Gastroesophageal sphincter (tissue), 4 donors: ENCODE measurements around the gene PLEKHA3. TPM values are rescaled to one million over a fixed set of nuclear protein-coding genes. Genes with fewer than 3 reads are reported as not detected.

ENCODE experiments used
- ATAC-seq: fragments of 150-250 bp; one replicate; pipeline ENCODE4 v1.9.1; 2016; ENCODE audit warnings: mild to moderate bottlenecking, moderate library complexity
- H3K27ac ChIP-seq, 4 donors: fragments of 200-600 bp; sonication (generic) in 3 of 4; 1 replicate in 3 of 4; 2 replicates in 1 of 4; pipeline ENCODE4 v1.5.1; 2016 to 2019
- H3K27me3 ChIP-seq: fragments of 200-600 bp; sonication (generic); one replicate; pipeline ENCODE4 v1.5.1; 2019
- H3K36me3 ChIP-seq, 2 donors: fragments of 200-600 bp; sonication (generic); one replicate each; pipeline ENCODE4 v1.5.1; 2019; ENCODE audit warnings: control low read depth in 1 of 2
- H3K4me1 ChIP-seq, 3 donors: fragments of 200-600 bp; sonication (generic); 1 replicate in 2 of 3; 2 replicates in 1 of 3; pipeline ENCODE4 v1.5.1; 2016 to 2019; ENCODE audit warnings: control low read depth in 2 of 3
- H3K4me3 ChIP-seq, 2 donors: fragments of 200-600 bp; sonication (generic); one replicate each; pipeline ENCODE4 v1.5.1; 2019; ENCODE audit warnings: mild to moderate bottlenecking in 1 of 2, moderate library complexity in 1 of 2
- H3K9me3 ChIP-seq, 3 donors: fragments of 200-600 bp; sonication (generic); one replicate each; pipeline ENCODE4 v1.5.1; 2017 to 2019; ENCODE audit warnings: control low read depth in 2 of 3
- EP300 ChIP-seq: sonication (generic); formaldehyde crosslinking; IDR thresholded peaks from one replicate; pipeline ENCODE4 v1.6.1; 2017; ENCODE audit warnings: antibody characterized with exemption, mild to moderate bottlenecking
- POLR2A ChIP-seq, 2 donors: fragments of 450-650 bp; IDR thresholded peaks; one replicate each; pipeline ENCODE4 v1.6.1; 2017; ENCODE audit warnings: antibody characterized with exemption in 2 of 2, mild to moderate bottlenecking in 2 of 2, moderate library complexity in 1 of 2
- POLR2AphosphoS5 ChIP-seq: sonication (generic); formaldehyde crosslinking; IDR thresholded peaks from one replicate; pipeline ENCODE4 v1.6.1; 2017; ENCODE audit warnings: antibody characterized with exemption
- WGBS, 2 donors: methylation state at CpG; one replicate each; pipeline ENCODE4 v1.1.5; 2018; ENCODE audit warnings: low coverage in 1 of 2; 5-methylcytosine and 5-hydroxymethylcytosine counted together
- total RNA-seq, 4 donors: library from RNA; depleted of rRNA; stranded (reverse); fragments of >200 nt; gene quantifications; one replicate each; pipeline ENCODE4 v1.1.0, GENCODE V29; 2016
- TF ChIP-seq, protein P1 (sequence below), 4 experiments: fragments of 200-600 bp in 2 of 4; fragments of 450-650 bp in 2 of 4; sonication (generic) in 1 of 4; IDR thresholded peaks; one replicate each; pipeline ENCODE4 v1.5.1; 2017 to 2019; ENCODE audit warnings: antibody characterized with exemption in 4 of 4, mild to moderate bottlenecking in 2 of 4, moderate library complexity in 2 of 4

PLEKHA3 gene
- total RNA-seq, 4 donors from 2014 or later: 21.4 to 35.6 (median 31.8) TPM

GRCh38 chr2:178474560-178474959 lies 5.7 kb upstream of the PLEKHA3 start:
- WGBS, 2 donors: 100% methylated on average over 5 of the region's 5 CpGs; no CpG with 5 or more reads in 1 of the 2 donors
- Histone ChIP-seq H3K9me3 (no peaks in the 10 kb centered on the region), H3K27ac (peak overlapping the region in 1 of 4 donors; percentile 16), H3K36me3 (no peaks in the 10 kb centered on the region), H3K27me3 (no peaks in the 10 kb centered on the region), H3K4me3 (no peak overlapping the region), H3K4me1 (peaks cover 1 to 40% (median 3%) of the 10 kb centered on the region in 3 donors)
- no peak for ATAC-seq
- TF ChIP-seq, protein P1, sequence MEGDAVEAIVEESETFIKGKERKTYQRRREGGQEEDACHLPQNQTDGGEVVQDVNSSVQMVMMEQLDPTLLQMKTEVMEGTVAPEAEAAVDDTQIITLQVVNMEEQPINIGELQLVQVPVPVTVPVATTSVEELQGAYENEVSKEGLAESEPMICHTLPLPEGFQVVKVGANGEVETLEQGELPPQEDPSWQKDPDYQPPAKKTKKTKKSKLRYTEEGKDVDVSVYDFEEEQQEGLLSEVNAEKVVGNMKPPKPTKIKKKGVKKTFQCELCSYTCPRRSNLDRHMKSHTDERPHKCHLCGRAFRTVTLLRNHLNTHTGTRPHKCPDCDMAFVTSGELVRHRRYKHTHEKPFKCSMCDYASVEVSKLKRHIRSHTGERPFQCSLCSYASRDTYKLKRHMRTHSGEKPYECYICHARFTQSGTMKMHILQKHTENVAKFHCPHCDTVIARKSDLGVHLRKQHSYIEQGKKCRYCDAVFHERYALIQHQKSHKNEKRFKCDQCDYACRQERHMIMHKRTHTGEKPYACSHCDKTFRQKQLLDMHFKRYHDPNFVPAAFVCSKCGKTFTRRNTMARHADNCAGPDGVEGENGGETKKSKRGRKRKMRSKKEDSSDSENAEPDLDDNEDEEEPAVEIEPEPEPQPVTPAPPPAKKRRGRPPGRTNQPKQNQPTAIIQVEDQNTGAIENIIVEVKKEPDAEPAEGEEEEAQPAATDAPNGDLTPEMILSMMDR (IDR thresholded peaks at IDR 0.05): no peak

DNA sequence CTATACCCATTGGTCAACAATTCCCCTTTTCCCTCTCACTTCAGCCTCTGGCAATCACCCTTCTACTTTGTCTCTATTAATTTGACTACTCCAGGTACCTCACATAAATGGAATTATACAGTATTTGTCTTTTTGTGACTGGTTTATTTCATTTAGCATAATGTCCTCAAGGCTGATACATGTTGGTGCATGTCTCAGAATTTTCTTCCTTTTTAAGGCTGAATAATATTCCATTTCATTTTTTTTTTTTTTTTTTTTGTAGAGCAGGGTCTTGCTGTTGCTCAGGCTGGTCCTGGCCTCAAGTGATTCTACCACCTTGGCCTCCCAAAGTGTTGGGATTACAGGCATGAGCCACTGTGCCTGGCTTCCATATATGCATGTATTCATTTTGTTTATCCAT lies 3.8 kb upstream of the PLEKHA3 start:
- Histone ChIP-seq H3K27ac (no peak overlapping the region), H3K4me3 (no peak overlapping the region), H3K36me3 (no peaks in the 10 kb centered on the region), H3K9me3 (no peaks in the 10 kb centered on the region), H3K4me1 (peaks cover 5 to 48% (median 7%) of the 10 kb centered on the region in 3 donors), H3K27me3 (no peaks in the 10 kb centered on the region)
- ATAC-seq: no peak
- no peak for TF ChIP-seq POLR2A (IDR thresholded peaks at IDR 0.05)
- no peak for TF ChIP-seq POLR2AphosphoS5
- TF ChIP-seq EP300: no peak
- TF ChIP-seq, protein P1 (IDR thresholded peaks at IDR 0.05): no peak

DNA sequence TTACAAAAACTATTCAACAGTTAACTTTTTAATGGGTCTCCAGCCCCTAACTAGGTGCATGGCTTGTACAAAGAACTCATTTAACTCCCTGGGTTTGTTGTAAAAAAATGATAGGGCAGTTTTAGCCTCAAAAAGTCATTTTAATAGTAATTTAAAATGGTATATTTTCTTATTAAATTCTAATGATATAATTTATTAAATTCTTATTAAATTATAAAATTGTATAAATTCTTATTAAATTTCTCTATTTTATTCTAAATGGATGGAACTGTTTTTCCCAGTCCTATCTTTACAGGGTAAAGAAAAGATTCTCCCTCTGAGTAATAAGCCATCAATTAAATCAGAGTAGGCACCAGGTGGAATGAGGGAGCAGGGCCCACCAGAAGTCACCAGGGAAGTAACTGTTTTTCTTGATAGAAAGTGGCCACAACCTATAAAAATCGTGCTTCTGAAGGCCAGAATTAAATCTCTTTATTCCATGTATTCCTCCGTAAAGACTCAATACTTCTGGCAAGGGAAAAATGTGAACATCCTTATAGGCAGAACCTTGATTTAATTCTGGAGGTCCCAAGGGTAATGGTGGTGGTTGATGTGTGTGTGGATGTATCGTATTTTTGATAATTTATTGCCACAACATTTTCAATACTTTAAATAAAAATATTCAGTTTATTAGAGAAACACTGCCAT lies 2.7 kb upstream of the PLEKHA3 start:
- peak overlapping the region; percentile 68 to 88 for H3K4me3 ChIP-seq
- no peaks in the 10 kb centered on the region for H3K9me3 ChIP-seq
- peaks cover 12 to 59% (median 17%) of the 10 kb centered on the region in 3 donors for H3K4me1 ChIP-seq
- no peak for ATAC-seq
- no peaks in the 10 kb centered on the region for H3K36me3 ChIP-seq
- TF ChIP-seq POLR2A (IDR thresholded peaks at IDR 0.05) (no peak), EP300 (no peak), POLR2AphosphoS5 (no peak)
- TF ChIP-seq, protein P1 (IDR thresholded peaks at IDR 0.05): no peak
- H3K27ac ChIP-seq: peak overlapping the region; percentile 93 to 98 (median 94)
- WGBS, 2 donors: 0 to 9% methylated on average over 3 of the region's 3 CpGs
- H3K27me3 ChIP-seq: no peaks in the 10 kb centered on the region

GRCh38 chr2:178478130-178478438 lies 2.2 kb upstream of the PLEKHA3 start:
- ATAC-seq: no peak
- H3K4me1 ChIP-seq: peaks cover 12 to 64% (median 19%) of the 10 kb centered on the region in 3 donors
- H3K27me3 ChIP-seq: no peaks in the 10 kb centered on the region
- peak overlapping the region; percentile 93 to 98 (median 94) for H3K27ac ChIP-seq
- peak overlapping the region; percentile 68 to 88 for H3K4me3 ChIP-seq
- TF ChIP-seq POLR2A (IDR thresholded peaks at IDR 0.05) (no peak), POLR2AphosphoS5 (no peak), EP300 (no peak)
- TF ChIP-seq, protein P1 (IDR thresholded peaks at IDR 0.05): no peak
- WGBS, 2 donors: 0 to 1% methylated on average over 8 to 10 of the region's 10 CpGs
- no peaks in the 10 kb centered on the region for H3K9me3 ChIP-seq
- no peaks in the 10 kb centered on the region for H3K36me3 ChIP-seq
